ENCODE data around the gene USHBP1.

The USHBP1 gene

GRCh38 chr19:17248011-17248776 is 16.4 kb downstream of the USHBP1 start:
- Histone ChIP-seq H3K9me3 (no peaks in the 10 kb centered on the region), H3K36me3 (no peaks in the 10 kb centered on the region), H3K4me1 (peaks cover 11% of the 10 kb centered on the region), H3K27me3 (no peaks in the 10 kb centered on the region), H3K4me3 (ENCODE audit: low read depth, low read length) (no peak overlapping the region)
- no peak for TF ChIP-seq CTCF (IDR thresholded peaks at IDR 0.05; ENCODE audit: low read depth, low read length)
- no peak for DNase-seq

GRCh38 chr19:17246681-17247425 is 17.7 kb downstream of the USHBP1 start:
- peak; percentile 73 for DNase-seq
- Histone ChIP-seq H3K4me1 (peaks cover 11% of the 10 kb centered on the region), H3K27me3 (no peaks in the 10 kb centered on the region)

GRCh38 chr19:17245535-17245984 is 19.0 kb downstream of the USHBP1 start, which contains the start of gene NR2F6:
Gene NR2F6 (minus strand): TSS chr19:17245919. CDS start chr19:17245220, 699 bp downstream.
- Histone ChIP-seq H3K36me3 (peaks cover 6% of the 10 kb centered on the region), H3K27me3 (no peaks in the 10 kb centered on the region), H3K4me3 (ENCODE audit: low read depth, low read length) (peak within 1 kb of the TSS; percentile 90), H3K4me1 (peaks cover 11% of the 10 kb centered on the region), H3K9me3 (no peaks in the 10 kb centered on the region)
- no peak for DNase-seq
- TF ChIP-seq CTCF (IDR thresholded peaks at IDR 0.05; ENCODE audit: low read depth, low read length), result no peak

More at GRCh38 chr19:17246681-17247425, 17.7 kb downstream of the USHBP1 start:
- Histone ChIP-seq H3K4me3 (ENCODE audit: low read depth, low read length) (peak overlapping the region; percentile 65), H3K9me3 (no peaks in the 10 kb centered on the region), H3K36me3 (no peaks in the 10 kb centered on the region)
- TF ChIP-seq CTCF (IDR thresholded peaks at IDR 0.05; ENCODE audit: low read depth, low read length), result no peak

GRCh38 chr19:17244618-17245534 is 19.7 kb downstream of the USHBP1 start:
- Histone ChIP-seq H3K9me3 (no peaks in the 10 kb centered on the region), H3K4me3 (ENCODE audit: low read depth, low read length) (peak overlapping the region; percentile 90), H3K36me3 (peaks cover 13% of the 10 kb centered on the region), H3K27me3 (no peaks in the 10 kb centered on the region), H3K4me1 (peaks cover 11% of the 10 kb centered on the region)
- DNase-seq, result no peak
- TF ChIP-seq CTCF (IDR thresholded peaks at IDR 0.05; ENCODE audit: low read depth, low read length), result no peak

GRCh38 chr19:17243830-17244617 is 20.5 kb downstream of the USHBP1 start:
- Histone ChIP-seq H3K4me3 (ENCODE audit: low read depth, low read length) (peak overlapping the region; percentile 90), H3K27me3 (no peaks in the 10 kb centered on the region), H3K4me1 (peaks cover 11% of the 10 kb centered on the region), H3K9me3 (no peaks in the 10 kb centered on the region), H3K36me3 (peaks cover 13% of the 10 kb centered on the region)
- no peak for TF ChIP-seq CTCF (IDR thresholded peaks at IDR 0.05; ENCODE audit: low read depth, low read length)
- DNase-seq, result peak; percentile 76

All from BE2C (cell line).